Spinal cord (tissue), 10 donors: ENCODE data around the gene CBFA2T2. TPM values are rescaled to one million over a fixed set of nuclear protein-coding genes. Genes with fewer than 3 reads are reported as not detected.
"Not testable (repeated sequence)": the region's sequence is repeated elsewhere in the genome, so short reads cannot be mapped to it uniquely, and the experiment has no call there.

ENCODE experiments used
- DNase-seq, 6 donors: peaks; one replicate each; pipeline versions ENCODE4 v3.0.0 to v3.0.0-alpha.2; 2013 to 2015; ENCODE audit warnings: low spot score in 6 of 6, low read depth in 4 of 6
- H3K27ac ChIP-seq: one replicate; pipeline ENCODE4 v1.5.1; 2013; ENCODE audit warnings: low read depth, low read length, control low read depth
- H3K27me3 ChIP-seq: one replicate; pipeline ENCODE4 v1.6.1; 2013; ENCODE audit warnings: low read length; ENCODE audit not compliant: control insufficient read depth, insufficient read depth
- H3K36me3 ChIP-seq: one replicate; pipeline ENCODE4 v1.6.1; 2013; ENCODE audit warnings: low read length; ENCODE audit not compliant: control insufficient read depth, insufficient read depth
- H3K4me1 ChIP-seq: one replicate; pipeline ENCODE4 v1.6.1; 2013; ENCODE audit warnings: low read length; ENCODE audit not compliant: control insufficient read depth, insufficient read depth
- H3K4me3 ChIP-seq: one replicate; pipeline ENCODE4 v1.5.1; 2013; ENCODE audit warnings: low read depth, low read length, control low read depth
- H3K9me3 ChIP-seq: one replicate; pipeline ENCODE4 v1.6.1; 2013; ENCODE audit warnings: low read length; ENCODE audit not compliant: control insufficient read depth, insufficient read depth
- WGBS: methylation state at CpG from one replicate; pipeline ENCODE4 v1.1.5; 2013; ENCODE audit warnings: missing lambda C conversion rate; ENCODE audit not compliant: insufficient coverage; 5-methylcytosine and 5-hydroxymethylcytosine counted together
- long read RNA-seq, 4 donors: transcript quantifications; one replicate each; lab custom pipeline, GENCODE V29; 2026
- polyA plus RNA-seq, 2 donors: library from polyadenylated mRNA; unstranded; fragments of 120-200 nt; gene quantifications; one replicate each; pipeline ENCODE4 v1.2.1, GENCODE V29; 2013; ENCODE audit not compliant: insufficient read length in 2 of 2
- total RNA-seq, 2 donors: library from RNA; depleted of rRNA in 1 of 2; stranded (reverse); fragments of 120-200 nt in 1 of 2; fragments of >200 nt in 1 of 2; gene quantifications; one replicate each; pipeline versions ENCODE4 v1.2.3 to v1.2.4, GENCODE V29; 2013 to 2014
- donor health status: healthy.

CBFA2T2 gene
- total RNA-seq (10 to 100 TPM; 14.5 to 15.3 TPM), polyA plus RNA-seq (10 to 100 TPM; 22.9 to 33.3 TPM)
- long read RNA-seq, donor 1, partial matches to known transcripts, result 0 of 2 reads
- long read RNA-seq, donor 1, other reads (novel, unspliced or antisense), result 0 of 2 reads
- long read RNA-seq, donor 2, partial matches to known transcripts, result 0 of 1 reads
- long read RNA-seq, donor 2, other reads (novel, unspliced or antisense), result 0 of 1 reads
- long read RNA-seq, donor 3, partial matches to known transcripts, result 7 of 7 reads
- long read RNA-seq, donor 3, other reads (novel, unspliced or antisense), result 0 of 7 reads
- long read RNA-seq, donor 4, partial matches to known transcripts, result 0 of 1 reads
- long read RNA-seq, donor 4, other reads (novel, unspliced or antisense), result 0 of 1 reads

DNA sequence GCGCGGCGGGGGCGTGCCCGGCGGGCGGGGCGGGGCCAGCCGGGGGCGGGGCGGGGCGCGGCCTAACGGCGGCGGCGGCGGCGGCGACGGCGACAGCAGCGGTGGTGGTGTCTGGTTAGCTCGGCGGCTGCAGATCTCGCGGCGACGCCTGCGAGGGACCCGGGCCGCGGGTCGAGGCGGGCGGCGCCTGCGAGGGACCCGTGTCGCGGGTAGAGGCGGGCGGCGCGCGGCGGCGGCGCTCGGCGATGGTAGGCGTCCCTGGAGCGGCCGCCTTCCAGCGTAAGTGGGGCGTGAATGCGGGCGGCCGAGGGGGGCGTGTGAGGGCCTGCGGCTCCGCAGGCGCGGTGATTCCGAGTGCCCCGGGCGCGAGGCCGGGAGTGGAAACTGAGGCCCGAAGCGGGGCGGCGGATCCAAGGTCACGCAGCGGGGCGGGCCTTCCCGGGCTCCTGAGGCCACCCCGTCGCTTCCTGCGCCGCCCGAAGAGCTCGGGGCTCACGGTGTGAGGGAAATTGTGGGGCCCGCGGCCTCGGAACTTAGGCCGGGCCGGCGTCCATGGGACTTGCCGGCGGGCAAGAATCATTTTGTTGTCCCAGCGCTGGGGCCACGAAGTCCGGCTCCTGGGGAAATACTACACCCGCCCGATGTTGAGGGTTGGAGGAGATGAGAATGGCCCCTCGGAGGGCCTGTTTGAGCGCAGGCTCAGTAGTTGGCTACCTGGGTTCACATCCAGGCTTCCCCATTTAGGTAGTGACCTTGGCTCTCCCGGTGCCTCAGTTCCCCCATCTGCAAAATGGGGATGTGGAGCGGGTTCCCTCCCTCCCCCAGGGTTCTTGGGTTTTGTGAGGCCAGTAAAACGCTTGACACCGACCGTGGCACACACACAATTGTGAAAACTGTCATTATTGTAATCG is at the start of gene CBFA2T2:
Gene CBFA2T2, plus strand, starts transcription at position 74 of the 911 bp plus-strand sequence. Its CDS starts 172 bp downstream, at position 246.
- peak in 2 of 6 donors; percentile 48 to 85 for DNase-seq
- peaks cover 16% of the 10 kb centered on the region for H3K4me1 ChIP-seq
- peak within 1 kb of the TSS; percentile 88 for H3K27ac ChIP-seq
- no peaks in the 10 kb centered on the region for H3K27me3 ChIP-seq
- no peaks in the 10 kb centered on the region for H3K9me3 ChIP-seq
- under 1% methylated on average over 100 of the region's 105 CpGs for WGBS
- H3K36me3 ChIP-seq, result peaks cover 10% of the 10 kb centered on the region
- H3K4me3 ChIP-seq, result peak within 1 kb of the TSS; percentile 81

DNA sequence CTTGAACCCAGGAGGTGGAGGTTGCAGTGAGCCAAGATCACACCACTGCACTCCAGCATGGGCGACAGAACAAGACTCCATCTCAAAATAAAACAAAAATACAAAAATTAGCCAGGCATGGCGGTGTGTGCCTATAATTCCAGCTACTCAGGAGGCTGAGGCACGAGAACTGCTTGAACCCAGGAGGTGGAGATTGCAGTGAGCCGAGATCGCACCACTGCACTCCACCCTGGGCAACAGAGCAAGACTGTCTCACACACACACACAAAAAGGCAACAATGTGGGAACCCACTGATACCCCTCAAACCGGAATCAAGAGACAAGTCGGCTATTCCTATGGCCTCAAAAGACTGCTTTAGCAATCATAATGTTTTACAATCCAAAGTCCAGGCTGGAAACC is 49.3 kb upstream of the CBFA2T2 start:
- DNase-seq, H3K27ac ChIP-seq, H3K27me3 ChIP-seq, H3K9me3 ChIP-seq, H3K4me3 ChIP-seq: not testable (repeated sequence)
- H3K36me3 ChIP-seq, result peaks cover 14% of the 10 kb centered on the region
- peaks cover 43% of the 10 kb centered on the region for H3K4me1 ChIP-seq
- WGBS, result 83% methylated on average over 7 of the region's 7 CpGs

- H3K36me3 ChIP-seq, result peaks cover 11% of the 10 kb centered on the region
- peak in 2 of 6 donors; percentile 62 to 80 for DNase-seq
- no peaks in the 10 kb centered on the region for H3K9me3 ChIP-seq
- WGBS, result no CpG with 5 or more reads among the region's 7 CpGs
- H3K27me3 ChIP-seq, result no peaks in the 10 kb centered on the region
- no peak overlapping the region for H3K27ac ChIP-seq
- peaks cover 43% of the 10 kb centered on the region for H3K4me1 ChIP-seq
- no peak overlapping the region for H3K4me3 ChIP-seq
These were observed 48.5 kb upstream of the CBFA2T2 start for GRCh38 chr20:33441142-33441955.

DNA sequence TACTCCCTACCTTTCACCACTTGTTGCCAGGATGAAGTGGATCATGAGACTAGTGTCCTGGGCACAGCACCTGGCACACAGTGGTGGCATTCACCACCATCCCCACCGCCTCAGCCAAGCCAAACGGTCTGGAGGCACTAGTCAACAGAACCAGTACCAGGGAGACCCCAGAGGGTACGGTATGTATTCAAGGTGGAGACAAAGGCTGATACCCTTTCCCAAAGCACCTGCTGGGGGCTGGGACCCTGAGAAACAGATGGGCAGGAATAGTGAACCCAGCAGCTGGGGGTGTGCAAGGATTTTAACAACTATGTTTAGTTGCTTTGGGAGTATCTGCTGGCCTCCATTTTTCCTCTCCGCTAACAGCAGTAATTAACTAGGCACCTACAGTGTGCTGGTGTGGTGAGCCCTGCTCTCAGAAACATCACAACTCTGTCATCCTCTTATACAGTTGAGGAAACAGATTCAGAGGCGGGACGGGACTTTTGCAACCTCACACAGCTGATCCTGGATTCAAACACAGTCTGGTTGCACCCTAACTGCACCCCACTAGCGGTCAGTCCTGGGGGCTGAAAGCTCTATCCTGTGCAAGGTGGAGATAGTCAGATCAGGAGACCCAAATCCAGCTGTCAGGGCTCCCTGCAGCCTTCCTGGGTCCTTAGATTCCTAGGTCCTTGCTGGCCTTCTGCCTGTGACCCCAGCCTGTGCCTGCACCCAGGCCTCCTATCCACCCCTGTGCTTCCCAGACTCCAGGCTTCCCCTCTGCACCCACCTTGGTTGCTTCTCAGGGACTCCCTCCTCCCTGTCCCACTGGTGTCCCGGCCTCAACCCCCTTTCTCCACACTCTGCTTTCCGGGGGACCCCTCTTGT is 47.5 kb upstream of the CBFA2T2 start:
- no peaks in the 10 kb centered on the region for H3K9me3 ChIP-seq
- peak overlapping the region; percentile 38 for H3K4me3 ChIP-seq
- DNase-seq, result no peak
- 63% methylated on average over 6 of the region's 9 CpGs for WGBS
- H3K27me3 ChIP-seq, result no peaks in the 10 kb centered on the region
- no peak overlapping the region for H3K27ac ChIP-seq
- H3K36me3 ChIP-seq, result peaks cover 11% of the 10 kb centered on the region
- peaks cover 44% of the 10 kb centered on the region for H3K4me1 ChIP-seq

- H3K9me3 ChIP-seq, result no peaks in the 10 kb centered on the region
- peaks cover 6% of the 10 kb centered on the region for H3K36me3 ChIP-seq
- H3K4me3 ChIP-seq, result peak overlapping the region; percentile 38
- peaks cover 37% of the 10 kb centered on the region for H3K4me1 ChIP-seq
- no peak overlapping the region for H3K27ac ChIP-seq
- H3K27me3 ChIP-seq, result no peaks in the 10 kb centered on the region
- WGBS, result 3% methylated on average over 45 of the region's 45 CpGs
- peak in 2 of 6 donors; percentile 49 to 53 for DNase-seq
These were observed 46.8 kb upstream of the CBFA2T2 start for GRCh38 chr20:33443006-33443511.

GRCh38 chr20:33443512-33444239 is 46.2 kb upstream of the CBFA2T2 start, which contains the start of gene SNTA1:
Gene SNTA1 (minus strand): TSS chr20:33443763. CDS start chr20:33443620, 143 bp downstream.
- Histone ChIP-seq H3K4me1 (peaks cover 32% of the 10 kb centered on the region), H3K27me3 (no peaks in the 10 kb centered on the region), H3K4me3 (peak within 1 kb of the TSS; percentile 77), H3K9me3 (no peaks in the 10 kb centered on the region), H3K36me3 (no peaks in the 10 kb centered on the region), H3K27ac (peak within 1 kb of the TSS; percentile 69)
- WGBS, result under 1% methylated on average over 72 of the region's 75 CpGs
- DNase-seq, result peak in 4 of 6 donors; percentile 54 to 88 (median 72)

GRCh38 chr20:33444797-33445560 is 44.9 kb upstream of the CBFA2T2 start:
- Histone ChIP-seq H3K27ac (peak overlapping the region; percentile 61), H3K4me3 (peak overlapping the region; percentile 77), H3K4me1 (peaks cover 30% of the 10 kb centered on the region), H3K27me3 (no peaks in the 10 kb centered on the region), H3K36me3 (no peaks in the 10 kb centered on the region), H3K9me3 (no peaks in the 10 kb centered on the region)
- no peak for DNase-seq
- no CpG with 5 or more reads among the region's 4 CpGs for WGBS
